ENCODE data around the gene PCDHB10.
"Not testable (repeated sequence)": the region's sequence is repeated elsewhere in the genome, so short reads cannot be mapped to it uniquely, and the experiment has no call there.

PCDHB10 gene

GRCh38 chr5:141210281-141210680, 18.1 kb downstream of the PCDHB10 start:
- not testable (repeated sequence) for H3K4me1 ChIP-seq (ENCODE audit: insufficient read depth, low read length); H3K36me3 ChIP-seq (ENCODE audit: insufficient read depth, low read length); H3K9me3 ChIP-seq (ENCODE audit: control insufficient read depth, insufficient read depth, low read length); H3K9ac ChIP-seq (ENCODE audit: low read depth, low read length)

- not testable (repeated sequence) for H3K9me3 ChIP-seq (ENCODE audit: control insufficient read depth, insufficient read depth, low read length); H3K9ac ChIP-seq (ENCODE audit: low read depth, low read length); H3K36me3 ChIP-seq (ENCODE audit: insufficient read depth, low read length); H3K4me1 ChIP-seq (ENCODE audit: insufficient read depth, low read length)
Observed at GRCh38 chr5:141210849-141211248, 18.7 kb downstream of the PCDHB10 start.

- not testable (repeated sequence) for H3K36me3 ChIP-seq (ENCODE audit: insufficient read depth, low read length); H3K9me3 ChIP-seq (ENCODE audit: control insufficient read depth, insufficient read depth, low read length); H3K4me1 ChIP-seq (ENCODE audit: insufficient read depth, low read length)
- peak within 1 kb of the TSS; percentile 33; the same call in 1 of the 2 replicates for H3K9ac ChIP-seq (ENCODE audit: low read depth, low read length)
Observed at GRCh38 chr5:141213656-141214339, 21.6 kb downstream of the PCDHB10 start, which contains the start of gene PCDHB13. Gene PCDHB13 (plus strand): TSS chr5:141213919. CDS start chr5:141214124, 205 bp downstream.

GRCh38 chr5:141214583-141214982, 22.4 kb downstream of the PCDHB10 start:
- not testable (repeated sequence) for H3K9me3 ChIP-seq (ENCODE audit: control insufficient read depth, insufficient read depth, low read length); H3K36me3 ChIP-seq (ENCODE audit: insufficient read depth, low read length); H3K4me1 ChIP-seq (ENCODE audit: insufficient read depth, low read length); H3K9ac ChIP-seq (ENCODE audit: low read depth, low read length)

- not testable (repeated sequence) for H3K9ac ChIP-seq (ENCODE audit: low read depth, low read length); H3K36me3 ChIP-seq (ENCODE audit: insufficient read depth, low read length); H3K4me1 ChIP-seq (ENCODE audit: insufficient read depth, low read length); H3K9me3 ChIP-seq (ENCODE audit: control insufficient read depth, insufficient read depth, low read length)
Observed at GRCh38 chr5:141215504-141215903, 23.4 kb downstream of the PCDHB10 start.

GRCh38 chr5:141216035-141216434, 23.9 kb downstream of the PCDHB10 start:
- not testable (repeated sequence) for H3K36me3 ChIP-seq (ENCODE audit: insufficient read depth, low read length); H3K4me1 ChIP-seq (ENCODE audit: insufficient read depth, low read length); H3K9ac ChIP-seq (ENCODE audit: low read depth, low read length); H3K9me3 ChIP-seq (ENCODE audit: control insufficient read depth, insufficient read depth, low read length)

- Histone ChIP-seq H3K36me3 (ENCODE audit: insufficient read depth, low read length) (no peaks in the 10 kb centered on the region), H3K9ac (ENCODE audit: low read depth, low read length) (peak within 1 kb of the TSS; percentile 4; the same call in 1 of the 2 replicates)
Observed at GRCh38 chr5:141223112-141223783, 31.1 kb downstream of the PCDHB10 start, which contains the start of gene PCDHB14. Gene PCDHB14 (plus strand): TSS chr5:141223343. CDS start chr5:141223506, 163 bp downstream.

GRCh38 chr5:141224844-141225243, 32.7 kb downstream of the PCDHB10 start:
- H3K9me3 ChIP-seq (ENCODE audit: control insufficient read depth, insufficient read depth, low read length); H3K4me1 ChIP-seq (ENCODE audit: insufficient read depth, low read length): not testable (repeated sequence)

More at GRCh38 chr5:141223112-141223783, 31.1 kb downstream of the PCDHB10 start, which contains the start of gene PCDHB14:
- Histone ChIP-seq H3K9me3 (ENCODE audit: control insufficient read depth, insufficient read depth, low read length) (no peaks in the 10 kb centered on the region), H3K4me1 (ENCODE audit: insufficient read depth, low read length) (no peaks in the 10 kb centered on the region)

GRCh38 chr5:141225421-141225820, 33.3 kb downstream of the PCDHB10 start:
- not testable (repeated sequence) for H3K36me3 ChIP-seq (ENCODE audit: insufficient read depth, low read length)

More at GRCh38 chr5:141224844-141225243, 32.7 kb downstream of the PCDHB10 start:
- not testable (repeated sequence) for H3K36me3 ChIP-seq (ENCODE audit: insufficient read depth, low read length); H3K9ac ChIP-seq (ENCODE audit: low read depth, low read length)

GRCh38 chr5:141234109-141234667, 42.0 kb downstream of the PCDHB10 start:
- Histone ChIP-seq H3K9me3 (ENCODE audit: control insufficient read depth, insufficient read depth, low read length) (peaks cover 3% of the 10 kb centered on the region; the same call in 1 of the 2 replicates), H3K9ac (ENCODE audit: low read depth, low read length) (no peak overlapping the region), H3K4me1 (ENCODE audit: insufficient read depth, low read length) (no peaks in the 10 kb centered on the region), H3K36me3 (ENCODE audit: insufficient read depth, low read length) (no peaks in the 10 kb centered on the region)

More at GRCh38 chr5:141225421-141225820, 33.3 kb downstream of the PCDHB10 start:
- not testable (repeated sequence) for H3K4me1 ChIP-seq (ENCODE audit: insufficient read depth, low read length); H3K9ac ChIP-seq (ENCODE audit: low read depth, low read length); H3K9me3 ChIP-seq (ENCODE audit: control insufficient read depth, insufficient read depth, low read length)

- H3K4me1 ChIP-seq (ENCODE audit: insufficient read depth, low read length): not testable (repeated sequence)
Observed at GRCh38 chr5:141235922-141236321, 43.8 kb downstream of the PCDHB10 start.

GRCh38 chr5:141236516-141237313, 44.6 kb downstream of the PCDHB10 start:
- H3K4me1 ChIP-seq (ENCODE audit: insufficient read depth, low read length): no peaks in the 10 kb centered on the region
- H3K9ac ChIP-seq (ENCODE audit: low read depth, low read length): no peak overlapping the region
- peaks cover 3% of the 10 kb centered on the region for H3K9me3 ChIP-seq (ENCODE audit: control insufficient read depth, insufficient read depth, low read length)
- H3K36me3 ChIP-seq (ENCODE audit: insufficient read depth, low read length): no peaks in the 10 kb centered on the region

More at GRCh38 chr5:141235922-141236321, 43.8 kb downstream of the PCDHB10 start:
- not testable (repeated sequence) for H3K9me3 ChIP-seq (ENCODE audit: control insufficient read depth, insufficient read depth, low read length); H3K9ac ChIP-seq (ENCODE audit: low read depth, low read length); H3K36me3 ChIP-seq (ENCODE audit: insufficient read depth, low read length)

GRCh38 chr5:141241496-141241895, 49.3 kb downstream of the PCDHB10 start:
- Histone ChIP-seq H3K9me3 (ENCODE audit: control insufficient read depth, insufficient read depth, low read length) (peaks cover 3% of the 10 kb centered on the region), H3K9ac (ENCODE audit: low read depth, low read length) (no peak overlapping the region), H3K4me1 (ENCODE audit: insufficient read depth, low read length) (no peaks in the 10 kb centered on the region), H3K36me3 (ENCODE audit: insufficient read depth, low read length) (no peaks in the 10 kb centered on the region; the same call in 1 of the 2 replicates)
